HG03095 (cell line): ENCODE measurements around the gene NINJ2.
"Not testable (repeated sequence)": the region's sequence is repeated elsewhere in the genome, so short reads cannot be mapped to it uniquely, and the experiment has no call there.

Source experiments
- ATAC-seq: cut with Tn5 transposase; IDR thresholded peaks from one replicate; pipeline ENCODE4 v1.9.1; 2021; ENCODE audit warnings: moderate library complexity; ENCODE audit not compliant: unreplicated experiment

Gene NINJ2

GRCh38 chr12:642633-643474 is 20.4 kb downstream of the NINJ2 start:
- peak; percentile 52 for ATAC-seq

GRCh38 chr12:641321-641720 is 21.9 kb downstream of the NINJ2 start:
- ATAC-seq: not testable (repeated sequence)

- ATAC-seq: no peak
Measured at GRCh38 chr12:640773-641172, 22.5 kb downstream of the NINJ2 start.

DNA sequence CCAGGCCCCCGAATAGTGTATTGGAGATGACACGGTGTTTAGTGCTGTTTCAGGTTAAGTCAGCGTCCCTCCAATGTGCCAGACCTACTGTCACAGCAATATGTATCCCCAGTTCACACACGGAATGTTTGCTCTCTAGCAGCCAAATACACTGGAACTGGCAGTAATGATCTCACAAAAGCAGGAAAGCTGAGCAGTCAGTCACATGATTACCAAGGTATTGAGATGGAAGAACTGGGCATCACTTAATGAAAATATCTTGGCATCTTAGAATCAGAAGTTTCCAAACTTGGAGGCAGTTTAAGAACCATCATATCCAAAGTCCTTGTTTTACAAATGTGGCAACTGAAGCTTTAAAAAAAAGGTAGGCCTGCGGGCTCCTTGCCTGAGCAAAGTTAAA is 23.3 kb downstream of the NINJ2 start:
- no peak for ATAC-seq

GRCh38 chr12:639566-639965 is 23.7 kb downstream of the NINJ2 start:
- ATAC-seq: no peak

DNA sequence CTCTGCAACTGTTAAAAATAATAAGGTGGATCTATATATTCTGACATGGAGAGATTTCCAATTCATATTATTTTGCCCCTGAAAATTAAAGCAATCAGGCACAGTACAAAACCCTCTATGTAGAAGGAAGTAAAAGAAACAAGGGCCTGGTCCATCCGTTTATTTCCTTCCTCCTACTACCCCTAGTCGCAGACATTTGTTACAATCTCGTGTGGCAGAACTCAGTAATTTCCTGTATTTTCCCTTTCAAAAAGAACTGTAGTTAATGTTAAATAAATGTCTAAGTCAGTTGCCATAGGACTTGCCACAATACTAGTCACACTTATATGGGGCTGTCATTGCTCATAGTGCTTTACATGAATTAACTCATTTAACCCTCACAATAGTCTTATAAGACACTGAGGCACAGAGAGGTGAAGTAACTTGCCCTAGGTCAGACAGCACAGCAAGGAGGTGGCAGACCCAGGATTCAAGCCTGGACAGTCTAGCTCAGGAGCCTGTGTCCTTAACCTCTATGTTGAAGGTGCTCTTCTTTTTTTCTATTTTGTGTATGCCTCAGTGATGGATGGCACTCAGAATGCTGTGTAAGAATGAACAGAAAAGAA is 24.2 kb downstream of the NINJ2 start:
- no peak for ATAC-seq

DNA sequence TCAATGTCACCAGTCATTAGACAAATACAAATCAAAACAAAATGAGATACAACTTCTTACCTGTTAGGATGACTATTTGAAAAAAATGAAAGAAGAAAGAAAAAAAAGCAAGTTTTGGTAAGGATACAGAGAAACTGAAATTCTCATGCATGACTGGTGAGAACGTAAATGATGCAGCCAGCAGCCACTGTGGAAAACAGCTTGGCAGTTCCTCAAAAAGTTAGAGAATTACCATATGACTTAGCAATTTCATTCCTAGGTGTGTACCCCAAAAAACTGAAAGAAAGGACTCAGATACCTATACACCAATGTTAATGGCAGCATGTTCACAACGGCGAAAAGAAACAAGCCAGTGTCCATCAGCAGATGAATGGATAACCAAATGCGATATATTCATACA is 26.6 kb downstream of the NINJ2 start:
- ATAC-seq: no peak

GRCh38 chr12:633731-634130 is 29.5 kb downstream of the NINJ2 start:
- no peak for ATAC-seq

DNA sequence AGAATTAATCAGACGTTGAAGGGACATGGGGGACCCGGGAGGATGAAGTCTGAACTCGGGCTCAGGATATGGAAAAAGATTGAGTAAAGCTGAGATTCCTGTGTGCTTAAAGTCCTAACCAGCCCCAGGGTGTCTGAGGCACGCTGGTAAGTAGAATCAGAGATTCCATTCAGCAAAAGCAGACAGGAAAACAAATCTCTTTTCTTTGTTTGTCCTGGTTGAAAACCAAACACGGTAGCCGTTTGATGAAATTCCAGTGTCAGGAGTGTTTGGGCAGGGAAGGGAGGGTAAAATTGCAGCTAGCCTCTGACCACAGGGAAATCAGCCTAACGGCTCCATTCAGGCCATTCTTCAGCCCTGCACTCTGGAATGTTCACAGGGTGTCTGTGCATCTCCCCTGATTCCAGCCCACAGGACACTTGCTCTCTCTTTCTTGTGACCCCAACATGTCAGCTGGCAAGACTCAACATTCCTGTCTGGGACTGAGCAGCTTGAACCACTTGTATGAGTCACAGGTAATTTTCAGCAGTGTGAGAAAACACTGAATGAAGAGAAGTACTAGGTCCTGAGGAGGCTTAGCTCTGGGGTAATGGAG is 31.0 kb downstream of the NINJ2 start:
- ATAC-seq: no peak

GRCh38 chr12:630656-631632 is 32.3 kb downstream of the NINJ2 start:
- peak; percentile 72 for ATAC-seq

- ATAC-seq: not testable (repeated sequence)
Measured at GRCh38 chr12:628742-629078, 34.5 kb downstream of the NINJ2 start.

DNA sequence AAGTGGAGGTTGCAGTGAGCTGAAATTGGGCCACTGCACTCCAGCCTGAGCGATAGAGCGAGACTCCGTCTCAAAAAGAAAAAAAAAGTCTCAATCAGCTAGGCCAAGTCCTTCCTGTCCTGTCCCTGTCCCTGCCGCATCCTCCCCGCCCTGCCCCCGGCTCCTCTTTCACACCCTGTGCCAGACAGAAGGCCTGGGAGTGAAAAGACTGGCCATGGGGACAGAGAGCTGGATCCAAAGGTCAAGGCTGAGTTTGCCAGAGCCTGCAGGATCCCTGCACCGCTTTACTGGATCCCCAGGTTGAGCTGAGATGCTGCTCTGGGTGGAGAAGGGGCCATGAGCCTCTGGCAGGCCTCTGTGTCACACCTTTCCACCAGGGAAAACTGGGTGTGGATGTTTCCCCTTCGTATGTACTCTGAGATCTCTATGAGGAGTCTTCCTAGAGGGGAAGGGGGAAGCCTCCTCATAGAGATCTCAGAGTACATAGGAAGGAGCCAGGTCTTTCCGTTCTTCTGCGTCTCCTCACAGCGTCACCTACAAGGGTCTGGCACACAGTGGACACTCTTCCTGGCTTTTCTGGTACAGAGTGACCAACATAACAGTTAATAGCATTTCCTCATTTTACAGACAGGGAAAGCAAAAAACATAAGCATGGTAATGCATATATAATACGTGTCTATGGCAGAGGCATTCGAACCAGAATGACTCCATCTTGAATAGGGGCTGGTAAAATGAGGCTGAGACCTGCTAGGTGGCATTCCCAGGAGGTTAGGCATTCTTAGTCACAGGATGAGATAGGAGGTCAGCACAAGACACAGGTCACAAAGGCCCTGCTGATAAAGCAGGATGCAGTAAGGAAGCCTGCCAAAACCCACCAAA is 35.1 kb downstream of the NINJ2 start:
- no peak for ATAC-seq

- no peak for ATAC-seq
Measured at GRCh38 chr12:627285-627684, 36.0 kb downstream of the NINJ2 start.

DNA sequence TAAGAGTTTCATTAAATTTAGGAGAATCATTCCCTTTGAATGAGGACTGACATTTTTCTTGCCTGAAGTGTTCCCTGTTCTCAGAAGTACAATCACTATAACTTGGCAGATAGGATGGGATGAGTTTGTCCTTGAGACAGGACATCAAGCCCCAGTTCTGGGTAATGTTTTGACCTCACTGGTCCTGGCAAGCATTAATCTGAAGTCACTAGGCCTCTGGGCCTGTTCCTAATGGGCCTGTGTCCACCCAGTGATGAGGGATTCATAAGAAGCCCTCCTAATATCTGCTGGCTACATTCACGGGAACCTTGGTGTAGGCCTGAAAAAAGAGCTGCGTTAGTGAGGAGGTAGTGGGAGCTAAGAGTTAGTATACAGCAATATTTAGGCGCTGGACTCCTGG is 37.2 kb downstream of the NINJ2 start:
- no peak for ATAC-seq

DNA sequence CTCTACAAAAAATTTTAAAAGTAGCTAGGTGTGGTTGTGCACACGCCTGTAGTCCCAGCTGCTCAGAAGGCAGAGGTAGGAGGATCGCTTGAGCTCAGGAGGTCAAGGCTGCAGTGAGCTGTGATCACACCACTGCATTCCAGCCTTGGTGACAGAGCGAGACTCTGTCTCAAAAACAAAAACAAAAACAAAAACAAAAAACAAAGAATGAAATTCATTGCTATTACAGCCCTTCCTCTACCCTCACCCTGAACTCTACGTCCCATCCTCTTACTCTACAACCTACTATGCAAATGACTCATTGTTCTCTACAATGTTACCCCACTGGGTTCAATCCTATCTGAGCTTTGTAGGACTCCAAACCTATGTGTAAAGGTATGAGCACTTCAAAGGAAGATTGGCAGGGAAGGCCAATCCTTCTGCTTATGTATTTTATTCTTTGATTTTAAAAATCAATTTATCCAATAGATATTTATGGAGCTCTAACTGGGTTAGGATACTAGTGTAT is 39.3 kb downstream of the NINJ2 start:
- no peak for ATAC-seq

DNA sequence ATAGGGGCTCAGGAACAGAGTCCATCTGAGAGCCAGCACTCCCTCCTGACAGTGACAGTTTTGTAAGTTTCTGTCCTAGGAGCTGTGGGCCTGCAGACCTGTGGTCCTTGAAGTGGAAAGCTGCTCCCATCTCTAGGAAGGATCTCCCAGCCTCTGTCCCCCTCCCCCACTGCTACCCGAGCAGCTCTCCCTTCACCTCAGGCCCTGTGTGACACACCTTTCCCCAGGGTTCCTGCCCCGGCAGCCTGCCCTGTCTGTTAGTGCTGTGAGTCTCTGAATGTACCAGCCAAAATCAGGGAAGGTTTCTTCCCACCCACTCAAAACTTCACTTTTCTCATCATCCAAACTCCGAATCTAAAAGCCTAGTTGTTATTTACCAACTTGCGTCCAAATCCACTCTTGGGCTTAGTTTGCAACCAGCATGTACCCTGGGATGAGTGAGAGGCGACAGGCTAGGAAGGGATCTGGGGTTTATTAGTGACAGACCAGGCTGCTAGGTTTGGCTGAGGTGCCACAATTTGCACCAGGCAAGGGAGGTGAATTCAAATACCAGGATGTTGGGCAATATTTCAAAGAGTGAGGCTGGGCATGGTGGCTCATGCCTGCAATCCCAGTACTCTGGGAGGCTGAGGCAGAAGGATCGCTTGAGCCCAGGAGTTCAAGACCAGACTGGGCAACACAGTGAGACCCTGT is 39.9 kb downstream of the NINJ2 start:
- no peak for ATAC-seq

DNA sequence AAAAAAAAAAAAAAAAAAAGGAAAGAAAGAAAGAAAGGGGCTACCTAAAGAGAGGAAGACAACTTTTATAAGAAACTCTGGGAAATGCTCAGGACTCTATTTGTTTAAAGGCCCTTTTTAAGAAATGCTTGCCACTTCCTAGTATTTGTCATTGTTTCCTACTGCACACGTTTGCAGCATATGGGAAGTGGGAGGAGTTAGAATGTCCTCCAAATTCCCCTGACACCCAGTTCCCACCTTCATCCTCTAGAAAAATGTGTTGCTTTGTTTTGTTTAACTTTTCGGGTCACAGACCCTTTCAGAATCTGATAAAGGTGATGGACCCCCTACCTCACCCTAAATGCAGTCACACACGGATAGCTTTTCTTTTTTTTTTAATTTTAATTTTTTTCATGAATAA is 40.8 kb downstream of the NINJ2 start:
- no peak for ATAC-seq

GRCh38 chr12:619346-619745 is 43.9 kb downstream of the NINJ2 start:
- ATAC-seq: no peak

- ATAC-seq: no peak
Measured at GRCh38 chr12:618605-619004, 44.6 kb downstream of the NINJ2 start.
